GM19025 (cell line): Measurements from ENCODE around the gene CLDN1.

Source experiments
- ATAC-seq: cut with Tn5 transposase; IDR thresholded peaks from one replicate; pipeline ENCODE4 v1.9.1; 2021; ENCODE audit warnings: mild to moderate bottlenecking, low read depth, moderate library complexity; ENCODE audit not compliant: unreplicated experiment

The CLDN1 gene

DNA sequence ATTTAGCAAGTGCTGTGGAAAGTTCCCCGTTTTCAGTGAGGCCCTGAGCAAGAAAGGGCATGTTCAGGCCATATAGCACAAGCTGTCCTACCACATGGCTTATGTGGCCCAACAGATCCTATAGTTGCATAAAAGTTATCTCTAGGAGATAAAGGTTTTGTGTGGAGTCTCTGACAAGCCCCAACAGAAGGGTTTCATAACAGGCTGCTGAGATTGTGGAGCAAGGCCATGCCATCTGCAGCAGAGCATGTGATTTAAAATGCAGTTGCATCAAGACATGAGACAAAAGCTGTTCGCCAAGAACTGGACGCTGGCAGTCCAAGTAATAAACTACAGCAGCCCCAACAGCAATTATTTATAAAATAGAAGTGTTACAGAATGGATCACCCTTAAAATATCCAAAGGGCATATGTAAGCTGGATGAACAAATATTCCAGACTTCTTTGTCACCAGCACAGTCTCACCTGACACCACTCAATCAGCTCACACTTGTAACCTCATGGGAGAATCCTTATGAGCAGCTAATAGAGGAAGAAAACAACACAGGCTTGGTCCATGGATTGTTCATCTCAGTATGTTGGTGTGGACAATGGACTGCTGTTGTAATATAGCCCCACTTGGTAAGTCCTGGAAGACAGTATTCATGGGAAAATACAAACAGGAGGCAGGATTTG lies 14.4 kb upstream of the CLDN1 start:
- no peak for ATAC-seq

DNA sequence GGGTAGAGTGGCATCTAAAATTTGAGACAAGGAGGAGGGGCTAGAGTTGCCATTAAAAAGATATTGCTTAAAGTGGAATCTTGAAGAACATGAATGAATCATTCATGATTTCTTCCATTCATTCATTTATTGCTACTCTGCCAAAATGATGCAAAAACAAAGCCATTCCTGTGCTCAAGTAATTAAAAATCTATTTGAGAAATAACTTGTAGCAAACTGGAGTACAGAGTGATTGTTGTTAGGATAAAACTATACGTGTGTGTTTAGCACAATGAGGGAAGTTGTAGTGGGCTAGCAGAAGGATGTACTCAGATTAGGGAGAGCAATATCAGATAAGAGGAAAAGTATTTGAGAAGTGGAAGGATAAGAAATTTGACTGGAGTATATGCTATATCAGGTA lies 11.7 kb upstream of the CLDN1 start:
- ATAC-seq, result no peak

DNA sequence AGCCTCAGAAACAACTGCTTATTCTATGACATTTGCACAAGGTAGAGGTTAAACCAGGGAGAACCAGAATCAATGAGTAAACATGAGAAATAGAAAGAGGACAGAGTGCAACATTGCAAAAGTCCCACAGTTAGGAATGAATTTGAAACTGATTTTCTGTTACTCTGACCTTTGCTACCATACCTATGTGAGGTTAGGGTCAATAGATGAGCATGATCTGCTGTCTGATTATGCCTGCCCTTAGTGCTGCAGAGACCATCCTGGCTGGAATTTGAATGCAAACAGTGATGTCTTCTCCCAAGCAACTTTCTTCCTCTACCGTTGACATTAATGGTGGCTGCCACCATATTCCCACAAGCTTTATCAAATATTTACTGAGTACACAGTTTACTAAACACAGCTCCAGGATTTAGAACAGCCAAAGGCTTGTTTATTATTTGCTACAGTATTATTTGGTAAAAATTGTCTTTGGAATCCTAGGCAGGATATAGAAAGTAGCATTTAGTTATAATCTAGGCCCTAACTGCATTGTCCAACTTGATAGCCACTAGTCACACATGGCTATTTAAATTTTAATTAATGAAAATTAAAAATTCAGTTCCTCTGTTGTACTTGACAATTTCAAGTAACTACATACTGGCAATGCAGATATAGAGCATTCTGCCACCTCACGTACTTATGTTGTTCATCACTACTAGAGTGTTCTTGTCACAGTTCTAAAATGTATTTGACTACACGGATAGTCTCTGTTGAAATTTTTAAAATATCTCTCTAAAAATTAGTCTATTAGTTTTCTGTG lies 8.9 kb upstream of the CLDN1 start:
- no peak for ATAC-seq

DNA sequence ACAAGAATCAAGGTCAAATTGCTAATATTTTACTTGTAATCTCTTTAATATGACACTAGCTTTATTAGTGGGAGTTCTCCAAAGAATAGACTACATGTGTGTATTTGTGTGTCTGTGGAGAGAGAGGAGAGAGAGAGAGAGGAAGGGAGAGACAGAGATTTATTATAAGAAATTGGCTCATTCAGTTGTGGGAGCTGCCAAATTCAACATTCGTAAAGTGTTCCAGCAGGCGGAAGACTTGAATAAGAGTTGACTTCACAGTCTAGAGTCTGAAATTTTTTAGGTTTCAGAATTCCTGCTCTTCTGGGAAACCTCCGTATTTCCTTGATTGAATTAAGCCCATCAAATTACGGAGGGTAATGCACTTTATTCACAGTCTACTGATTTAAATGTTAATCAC lies 4.7 kb upstream of the CLDN1 start:
- ATAC-seq, result no peak

DNA sequence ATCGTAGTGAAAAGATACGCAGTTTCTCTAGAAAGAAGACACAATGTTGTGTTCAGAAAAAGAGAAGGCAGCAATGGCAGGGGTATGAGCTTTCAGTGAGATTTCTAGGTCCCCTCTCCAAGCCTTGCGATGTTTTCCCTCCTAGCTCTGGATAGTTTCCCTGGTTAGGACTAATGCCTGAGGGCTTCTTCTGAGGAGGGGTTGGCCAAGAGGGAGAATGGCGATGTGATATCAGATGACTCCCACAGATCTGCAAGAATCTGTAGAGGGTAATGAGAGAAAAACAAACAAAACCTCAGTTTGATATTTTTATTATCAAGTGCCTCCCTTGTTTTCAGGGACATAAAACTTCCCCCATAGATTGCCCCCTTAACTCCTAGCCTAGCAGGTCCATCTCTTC lies 4.1 kb upstream of the CLDN1 start:
- ATAC-seq, result no peak

DNA sequence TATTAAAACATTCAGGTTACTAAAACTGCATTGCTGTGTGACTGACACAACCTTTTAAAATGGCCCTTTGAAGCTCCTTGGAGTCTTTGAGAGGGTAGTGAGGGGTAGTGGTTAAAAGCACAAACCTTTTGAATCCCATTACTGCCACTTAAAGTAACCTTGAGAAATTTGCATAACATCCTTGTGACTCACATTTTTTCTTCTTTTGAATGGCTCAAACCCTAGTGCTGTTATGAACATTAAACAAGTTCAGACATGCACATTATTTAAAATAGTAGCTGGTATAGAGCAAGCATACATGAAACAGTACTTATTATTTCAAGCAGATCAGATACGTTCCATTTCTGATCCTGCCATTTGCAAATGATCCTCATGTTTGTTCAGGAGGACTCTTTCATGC lies 3.7 kb upstream of the CLDN1 start:
- no peak for ATAC-seq

DNA sequence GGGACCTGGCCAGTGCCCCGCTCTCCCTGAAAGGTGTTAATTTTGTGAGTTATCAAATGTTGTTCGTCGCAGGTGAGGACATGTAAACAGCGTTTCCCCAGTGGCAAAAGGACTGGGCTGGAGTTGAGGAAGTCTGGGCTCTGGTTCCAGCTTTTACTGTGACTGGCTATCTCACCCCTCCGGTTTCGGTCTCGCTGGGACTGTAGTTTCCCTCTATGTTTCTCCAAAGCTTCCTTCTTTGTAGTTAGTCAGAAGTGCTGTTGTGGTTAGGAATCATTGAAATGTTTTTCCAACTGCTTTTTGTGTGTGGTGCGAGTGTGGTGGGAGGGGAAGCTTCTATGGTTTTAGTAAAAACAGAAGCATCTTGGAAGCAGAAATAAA lies 990 bp upstream of the CLDN1 start:
- ATAC-seq, result no peak

DNA sequence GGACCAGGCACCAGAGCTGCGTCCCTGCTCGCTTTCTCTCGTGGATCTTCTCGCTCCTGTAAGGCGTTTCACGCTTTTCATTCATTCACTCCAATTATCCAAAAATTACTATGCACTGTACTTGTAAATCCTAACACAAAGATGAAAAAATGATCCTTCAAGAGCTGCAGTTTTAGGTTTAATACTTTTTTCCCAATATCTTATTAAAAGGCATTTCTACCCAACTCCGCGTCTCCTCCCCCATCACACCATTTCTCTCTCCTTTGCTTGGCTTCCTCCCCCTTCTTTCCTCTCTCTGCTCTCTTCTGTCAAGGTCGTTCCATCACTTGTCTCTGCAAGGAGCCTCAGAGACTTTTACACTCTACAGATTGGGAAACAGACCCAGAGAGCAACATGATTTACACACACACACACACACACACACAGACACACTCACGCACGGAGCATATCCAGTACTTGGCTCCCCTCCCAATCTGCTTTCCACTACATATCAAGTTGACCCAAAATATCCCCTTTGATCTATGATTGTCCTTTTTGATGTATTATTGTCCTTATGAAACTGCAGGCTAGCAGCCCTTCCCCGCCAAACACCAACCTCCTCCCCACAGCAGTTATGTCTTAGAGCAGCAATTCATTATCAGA lies 479 bp upstream of the CLDN1 start:
- no peak for ATAC-seq

DNA sequence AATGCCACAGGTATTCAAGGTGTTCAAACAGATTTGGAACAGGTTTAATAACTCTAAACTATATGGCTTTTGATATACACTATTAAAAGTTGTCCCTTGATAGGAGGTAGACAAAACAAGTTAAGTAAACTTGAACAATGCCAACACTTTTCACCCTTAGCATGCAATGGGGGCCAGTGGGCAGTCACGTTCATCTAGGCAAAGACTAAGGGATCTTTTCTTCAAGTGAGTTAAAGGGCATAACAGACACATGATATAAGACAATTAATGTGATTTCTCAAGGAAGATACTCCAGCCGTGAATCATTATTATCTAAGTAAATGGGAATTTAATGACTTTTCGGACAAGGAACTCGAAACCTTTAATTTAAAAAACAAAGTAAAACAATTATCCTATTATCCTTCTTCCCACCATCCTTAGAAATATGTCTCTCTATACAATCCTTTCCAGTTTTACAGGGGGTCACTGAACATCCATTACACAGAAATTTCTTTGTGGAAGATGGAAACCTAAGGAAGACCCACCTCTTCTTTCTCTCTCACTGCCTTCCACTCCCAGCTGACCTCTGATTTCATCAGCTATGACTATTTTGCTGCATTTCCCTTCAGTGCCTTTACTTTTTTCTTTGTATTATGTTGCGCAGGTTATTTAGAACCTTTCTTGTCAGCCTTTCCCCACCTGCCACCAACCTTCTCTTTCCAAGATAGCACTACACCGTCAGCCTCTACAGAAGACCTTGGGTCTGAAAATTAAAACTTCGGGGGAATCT lies 1.5 kb downstream of the CLDN1 start:
- no peak for ATAC-seq

DNA sequence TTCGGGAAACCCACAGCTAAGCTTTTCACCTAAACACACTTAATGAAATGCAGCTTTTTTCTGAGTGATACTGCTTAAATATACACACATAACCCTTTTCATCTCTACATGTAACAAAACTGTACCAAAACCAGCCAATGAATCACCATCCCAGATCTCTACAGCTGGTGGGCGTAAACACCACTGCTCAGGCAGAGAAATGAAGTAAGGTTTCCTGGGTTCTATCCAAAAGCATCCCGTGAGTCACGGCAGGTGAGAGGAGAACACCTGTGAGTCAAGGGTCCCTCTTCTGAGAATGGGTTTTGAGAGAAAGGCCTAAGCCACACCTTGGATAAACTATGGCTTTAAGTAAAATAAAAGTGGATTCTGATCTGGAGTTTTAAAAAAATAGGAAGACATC lies 2.6 kb downstream of the CLDN1 start:
- no peak for ATAC-seq

DNA sequence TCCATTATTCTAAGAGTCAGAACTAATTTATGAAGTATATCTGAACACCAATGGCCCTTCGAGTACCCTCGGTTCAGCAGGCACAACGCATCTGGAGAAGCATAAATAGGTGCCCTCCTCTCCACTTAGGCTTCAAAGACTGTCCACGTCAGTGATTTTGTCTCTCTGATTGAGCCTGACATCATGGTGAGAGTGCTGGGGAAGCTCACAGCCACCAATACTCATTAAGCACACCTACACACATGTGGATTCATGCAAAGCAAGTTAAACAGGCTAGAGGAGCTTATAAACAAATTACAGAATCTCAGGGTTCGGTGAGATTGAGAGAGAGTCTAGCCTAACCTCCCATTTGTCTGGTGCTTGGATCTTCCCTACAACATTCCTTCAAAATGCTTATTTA lies 3.6 kb downstream of the CLDN1 start:
- no peak for ATAC-seq

DNA sequence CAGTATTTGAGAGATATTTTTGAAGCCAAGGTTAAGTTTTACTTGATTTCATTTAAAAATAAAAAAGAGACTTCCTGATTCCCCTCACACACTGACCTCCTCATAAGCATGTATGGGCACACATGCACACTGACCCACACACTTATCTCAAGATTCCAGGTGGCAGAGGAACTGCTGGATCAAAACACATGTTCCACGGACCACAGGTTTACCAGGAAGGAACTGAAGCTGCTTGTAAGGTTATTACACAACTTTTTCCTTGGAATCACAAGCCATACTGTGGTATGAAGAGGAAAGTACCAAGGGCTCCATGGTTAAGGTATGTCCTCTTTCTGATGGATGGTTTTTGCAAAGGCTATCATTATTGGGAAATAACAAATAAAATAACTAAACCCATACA lies 7.5 kb downstream of the CLDN1 start:
- ATAC-seq, result no peak

DNA sequence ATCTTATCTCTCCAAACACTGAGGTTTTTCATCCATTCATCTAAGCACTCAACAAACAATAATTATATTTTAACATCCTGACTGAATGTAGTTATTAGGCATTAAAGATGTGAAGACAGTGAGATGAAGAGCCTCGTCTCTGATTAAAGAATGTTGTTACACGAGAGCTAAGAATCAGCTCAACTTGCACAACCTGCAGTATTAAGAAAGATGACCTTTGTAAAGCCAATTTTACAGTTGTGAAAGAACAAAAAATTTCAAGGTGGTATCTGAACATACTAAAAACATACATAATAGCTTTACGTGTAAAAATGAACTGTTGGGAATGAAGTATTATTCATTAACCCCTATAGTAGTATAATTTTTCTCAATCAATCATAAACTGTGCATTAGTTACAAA lies 12.8 kb downstream of the CLDN1 start:
- no peak for ATAC-seq

DNA sequence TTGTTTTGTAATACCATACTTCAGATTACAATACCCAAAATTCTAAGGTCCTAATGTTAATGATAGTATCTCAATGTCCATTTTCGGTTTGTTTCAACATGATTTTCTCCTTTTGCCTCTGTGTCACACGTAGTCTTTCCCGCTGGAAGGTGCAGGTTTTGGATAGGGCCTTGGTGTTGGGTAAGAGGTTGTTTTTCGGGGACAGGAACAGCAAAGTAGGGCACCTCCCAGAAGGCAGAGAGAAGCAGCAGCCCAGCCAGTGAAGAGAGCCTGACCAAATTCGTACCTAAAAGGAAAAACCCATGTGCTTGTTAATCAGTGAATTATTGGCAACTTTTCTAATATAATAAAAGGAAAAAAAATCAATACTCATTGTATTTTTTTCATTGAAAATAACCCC lies 14.1 kb downstream of the CLDN1 start:
- ATAC-seq, result no peak

DNA sequence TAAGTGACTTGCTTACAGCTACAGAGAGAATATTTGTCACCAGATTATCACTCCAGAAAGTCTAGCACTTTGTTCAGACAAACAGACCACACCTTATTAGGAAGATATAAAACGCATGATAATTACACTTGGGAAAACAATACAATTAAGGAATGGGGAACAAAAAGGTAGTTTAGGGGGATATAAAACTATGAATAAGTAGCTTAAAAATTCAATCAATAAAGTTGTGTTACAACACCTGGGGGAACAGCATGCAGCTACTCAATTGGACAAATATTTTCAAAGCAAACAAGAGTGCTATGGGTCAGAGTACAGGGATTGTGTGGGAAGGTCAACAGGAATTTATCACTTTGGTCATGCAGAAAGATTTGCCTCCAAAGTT lies 15.1 kb downstream of the CLDN1 start:
- no peak for ATAC-seq

DNA sequence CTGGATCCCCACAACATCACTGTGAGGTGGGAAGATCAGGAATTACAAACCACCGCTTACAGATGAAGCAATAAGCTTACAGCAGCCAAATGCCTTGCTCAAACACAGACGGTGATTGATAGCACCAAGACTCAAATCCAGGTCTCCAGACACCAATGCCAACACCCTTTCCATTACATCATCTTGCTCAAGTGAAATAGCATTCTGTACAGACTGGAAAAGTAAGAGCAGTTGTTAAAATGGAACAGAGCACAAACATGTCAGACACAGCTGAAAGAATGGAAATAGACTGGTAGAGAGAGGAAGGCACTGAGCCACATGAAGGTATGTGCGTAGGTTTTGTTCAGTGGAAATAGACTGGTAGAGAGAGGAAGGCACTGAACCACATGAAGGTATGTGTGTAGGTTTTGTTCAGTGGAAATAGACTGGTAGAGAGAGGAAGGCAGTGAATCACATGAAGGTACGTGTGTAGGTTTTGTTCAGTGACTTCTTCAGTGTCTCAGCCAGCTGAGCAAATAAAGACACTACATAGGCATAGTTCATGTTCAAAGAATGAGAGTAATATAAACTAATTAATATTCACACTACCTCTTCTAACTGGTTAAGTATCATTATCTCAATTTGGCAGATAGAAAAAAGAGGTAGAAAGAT lies 15.6 kb downstream of the CLDN1 start:
- no peak for ATAC-seq

DNA sequence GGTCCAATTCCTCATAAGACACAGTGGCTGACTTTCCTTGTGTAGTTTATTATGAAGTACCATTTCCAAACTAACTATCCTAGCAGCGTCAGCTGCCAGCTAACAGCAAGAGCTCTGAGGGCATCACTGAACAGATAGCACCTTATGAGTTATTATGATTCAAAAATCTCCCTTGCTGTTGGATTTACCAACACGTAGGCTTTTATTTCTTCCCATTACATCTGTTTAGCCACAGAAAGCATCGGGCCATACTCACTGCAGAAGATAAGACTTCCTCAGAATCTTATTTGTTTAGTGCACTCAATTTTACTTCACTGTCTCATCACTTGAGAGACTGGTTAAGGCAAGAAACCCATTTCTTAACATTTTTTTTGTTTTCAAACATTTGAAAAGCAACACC lies 16.2 kb downstream of the CLDN1 start:
- ATAC-seq, result no peak

DNA sequence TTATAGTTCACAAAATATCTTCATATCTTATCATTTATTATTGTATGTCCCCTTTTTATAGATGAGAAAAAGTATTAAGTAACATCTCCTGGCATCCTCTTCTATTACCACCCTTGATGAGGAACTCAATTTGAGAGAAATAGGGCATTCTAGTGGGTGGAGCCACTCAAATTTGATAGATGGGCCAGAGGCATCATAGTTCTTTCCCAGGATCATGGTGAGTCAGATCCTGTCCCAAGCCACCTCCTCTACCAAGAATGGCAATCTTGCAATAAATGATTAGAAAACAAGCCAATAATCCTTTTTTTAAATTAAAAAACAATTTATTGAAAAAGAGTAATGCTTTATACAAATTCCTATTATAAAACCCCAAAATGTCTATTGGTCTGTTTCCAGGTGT lies 16.8 kb downstream of the CLDN1 start:
- no peak for ATAC-seq

DNA sequence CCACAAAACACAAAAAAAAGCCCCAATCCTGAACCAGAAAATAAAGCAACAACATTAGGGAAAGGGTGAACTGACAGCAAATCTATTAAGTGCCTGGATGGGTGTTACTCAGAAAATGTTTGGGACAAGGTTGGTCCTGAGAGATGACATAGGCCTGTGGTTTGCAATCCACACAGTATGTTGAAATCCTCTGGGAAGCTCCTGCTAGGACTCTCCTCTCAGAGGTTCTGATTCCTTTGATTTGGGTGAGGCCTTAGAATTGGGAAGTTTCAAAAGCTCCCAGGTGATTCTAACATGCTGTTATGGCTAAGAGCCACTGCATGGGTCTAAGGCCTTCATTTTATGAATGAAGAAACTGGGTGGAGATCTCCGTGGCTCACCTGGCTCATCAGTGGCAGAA lies 18.4 kb downstream of the CLDN1 start:
- no peak for ATAC-seq

DNA sequence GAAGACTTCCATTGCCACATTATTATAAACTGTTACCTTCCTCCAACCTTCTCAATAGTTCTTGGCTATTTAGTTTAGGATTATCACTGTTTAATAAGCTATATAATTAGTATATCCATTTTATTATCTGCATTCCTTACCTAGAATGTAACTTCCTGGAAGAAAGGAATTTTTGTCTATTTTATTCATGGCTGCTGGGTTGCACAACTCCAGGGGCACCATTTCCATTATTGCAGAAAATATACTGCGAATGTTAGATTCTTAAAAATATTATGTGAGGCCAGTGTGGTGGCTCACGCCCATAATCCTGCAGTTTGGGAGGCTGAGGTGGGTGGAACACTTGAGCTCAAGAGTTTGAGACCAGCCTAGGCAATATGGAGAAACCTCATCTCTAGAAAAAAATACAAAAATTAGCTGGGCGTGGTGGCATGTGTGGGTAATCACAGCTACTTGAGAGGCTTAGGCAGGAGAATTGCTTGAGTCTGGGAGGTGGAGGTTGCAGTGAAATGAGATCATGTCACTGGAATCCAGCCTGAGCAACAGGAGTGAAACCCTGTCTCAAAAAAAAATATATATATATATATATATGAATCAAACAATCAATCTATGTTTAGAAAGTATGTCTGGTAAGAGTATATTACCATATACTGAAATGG lies 19.9 kb downstream of the CLDN1 start:
- ATAC-seq, result no peak
